Heart right ventricle (tissue), 16 donors: Measurements from ENCODE around the gene CROCC2. TPM values are rescaled to one million over a fixed set of nuclear protein-coding genes. Genes with fewer than 3 reads are reported as not detected.

Experiments
- ATAC-seq, 8 donors: fragments of 200-7000 bp; cut with Tn5 transposase; one replicate each; pipeline ENCODE4 v1.9.1; 2020; ENCODE audit warnings: mild to moderate bottlenecking in 8 of 8, moderate library complexity in 8 of 8, moderate number of reproducible peaks in 1 of 8
- DNase-seq, 2 donors: peaks; one replicate each; pipeline ENCODE4 v3.0.0-alpha.2; 2020
- H3K27ac ChIP-seq, 10 donors: fragments of 200-600 bp; sonication (generic) in 2 of 10; one replicate each; pipeline versions ENCODE4 v1.5.0 to v1.8.0; 2020 to 2022; ENCODE audit warnings: mild to moderate bottlenecking in 3 of 10
- H3K27me3 ChIP-seq, 7 donors: fragments of 200-600 bp; one replicate each; pipeline ENCODE4 v1.8.0; 2021 to 2022; ENCODE audit warnings: mild to moderate bottlenecking in 2 of 7
- H3K36me3 ChIP-seq, 9 donors: fragments of 200-600 bp; sonication (generic) in 1 of 9; one replicate each; pipeline versions ENCODE4 v1.5.0 to v1.8.0; 2020 to 2022; ENCODE audit warnings: mild to moderate bottlenecking in 2 of 9
- H3K4me1 ChIP-seq, 9 donors: fragments of 200-600 bp; sonication (generic) in 1 of 9; one replicate each; pipeline versions ENCODE4 v1.5.0 to v1.8.0; 2020 to 2022; ENCODE audit warnings: mild to moderate bottlenecking in 4 of 9
- H3K4me3 ChIP-seq, 10 donors: fragments of 200-600 bp; sonication (generic) in 2 of 10; one replicate each; pipeline versions ENCODE4 v1.5.0 to v1.8.0; 2020 to 2022; ENCODE audit warnings: mild to moderate bottlenecking in 7 of 10, moderate library complexity in 2 of 10
- H3K9me3 ChIP-seq, 11 donors: fragments of 200-600 bp in 10 of 11; sonication (generic) in 2 of 11; one replicate each; pipeline versions ENCODE4 v1.5.0 to v1.8.0; 2013 to 2022; ENCODE audit warnings: mild to moderate bottlenecking in 2 of 11, control low read depth in 1 of 11, moderate library complexity in 1 of 11
- WGBS, 2 donors: extraction: QIAGEN DNeasy Blood & Tissue Kit; methylation state at CpG; one replicate each; pipeline ENCODE4 v1.1.7; 2013; ENCODE audit warnings: inconsistent platforms in 1 of 2; 5-methylcytosine and 5-hydroxymethylcytosine counted together
- intact Hi-C, 10 donors: fragments of 100-400 bp; cut with DNase I; formaldehyde crosslinking; loops; one replicate each; pipeline versions ENCODE4 v1.11.1 to v1.14.2; 2022
- polyA plus RNA-seq, 2 donors: library from polyadenylated mRNA; stranded (reverse); fragments of 200-250 nt; gene quantifications; one replicate each; pipeline ENCODE4 v1.2.3, GENCODE V29; 2013
- total RNA-seq, 10 donors: library from RNA; stranded (reverse); fragmentation: NEBNext Ultra II Directional in 3 of 10; extraction: Animal tissue kit (Norgen Biotek cat#: 25700) in 3 of 10; gene quantifications; one replicate each; pipeline versions ENCODE4 v1.2.1 to v1.2.4, GENCODE V29; 2021 to 2023
- TF ChIP-seq, protein P1 (sequence below), 9 donors: fragments of 200-600 bp; sonication (generic) in 2 of 9; IDR thresholded peaks; one replicate each; pipeline versions ENCODE4 v1.5.0 to v1.8.0; 2021 to 2022; ENCODE audit warnings: antibody characterized with exemption in 9 of 9, mild to moderate bottlenecking in 5 of 9, moderate library complexity in 1 of 9
- donor health status: Arrhythmogenic right ventricular cardiomyopathy.
- donor health status: ischemic (EF 13 %, LVEDD 7.1; RV severe dilation, severe dysfunction).
- donor health status: healthy with polysubstance abuse.
- donor health status: DM: no; HTN: yes; CAD: no.
- donor health status: DM: no; HTN: no; CAD: no.
- donor health status: ischemic (EF 25% LVEDD 6.9; RV normal size, moderate dysfunction).
- donor health status: ischemic (EF 25% LVEDD 5.7; RV mildly dilated, moderate dysfunction).
- donor health status: healthy.
- donor health status: DM: yes; HTN: yes; CAD: no.
- donor health status: Ischemic cardiomyopathy.
- donor health status: ischemic (EF 35%, LVEDD 5.7; RV mildly dilated, moderate dysfunction).
- donor health status: nonischemic (EF 11% LVEDD 7.7; RV severe dilation, severe dysfunction).
- donor health status: DM: yes; HTN: yes; CAD: no.
- donor health status: PGD.
- donor health status: ischemic (EF 29% LVEDD 5.4; RV normal size, mild dysfunction).
- donor health status: nonischemic (EF 23%, LVEDD 6.1; RV moderate dilation, normal function).

CROCC2 gene
- total and polyA plus RNA-seq, 12 donors, result 0.06 TPM; not detected in 11

DNA sequence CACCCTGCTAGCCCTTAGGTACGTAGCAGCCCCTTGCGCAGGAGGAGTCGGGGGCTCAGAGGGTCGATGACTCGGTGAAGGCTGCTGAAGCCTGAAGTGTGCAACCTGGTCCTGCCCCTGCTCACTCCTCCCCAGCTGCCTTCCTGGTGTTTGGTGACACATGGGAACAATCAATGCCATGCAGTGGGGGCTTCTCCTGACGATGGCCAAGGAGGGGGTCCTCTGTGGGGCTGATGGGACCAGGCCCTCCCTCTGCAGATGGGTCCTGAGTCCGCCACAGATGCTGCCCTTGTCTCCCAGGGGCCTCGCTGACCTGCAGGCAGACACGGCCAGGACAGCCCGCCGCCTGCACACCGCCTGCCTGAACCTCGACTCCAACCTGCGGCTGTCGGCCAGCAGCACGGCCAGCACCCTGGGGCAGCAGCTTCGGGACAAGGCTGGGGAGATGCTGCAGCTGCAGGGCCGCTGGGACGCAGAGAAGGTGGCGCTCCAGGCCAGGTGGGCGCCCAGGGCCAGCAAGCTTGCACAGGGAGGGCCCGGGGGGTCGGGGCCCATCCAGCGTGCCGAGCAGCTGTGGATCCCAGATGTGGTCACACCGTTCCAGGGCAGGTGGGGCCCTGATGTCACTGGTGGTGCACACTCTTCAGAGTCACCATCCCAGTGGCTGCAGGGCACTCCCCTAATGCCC, 24.6 kb downstream of the CROCC2 start:
- WGBS, 2 donors, result 85 to 87% methylated on average over 25 to 26 of the region's 26 CpGs
- DNase-seq (no peak), ATAC-seq (no peak)

DNA sequence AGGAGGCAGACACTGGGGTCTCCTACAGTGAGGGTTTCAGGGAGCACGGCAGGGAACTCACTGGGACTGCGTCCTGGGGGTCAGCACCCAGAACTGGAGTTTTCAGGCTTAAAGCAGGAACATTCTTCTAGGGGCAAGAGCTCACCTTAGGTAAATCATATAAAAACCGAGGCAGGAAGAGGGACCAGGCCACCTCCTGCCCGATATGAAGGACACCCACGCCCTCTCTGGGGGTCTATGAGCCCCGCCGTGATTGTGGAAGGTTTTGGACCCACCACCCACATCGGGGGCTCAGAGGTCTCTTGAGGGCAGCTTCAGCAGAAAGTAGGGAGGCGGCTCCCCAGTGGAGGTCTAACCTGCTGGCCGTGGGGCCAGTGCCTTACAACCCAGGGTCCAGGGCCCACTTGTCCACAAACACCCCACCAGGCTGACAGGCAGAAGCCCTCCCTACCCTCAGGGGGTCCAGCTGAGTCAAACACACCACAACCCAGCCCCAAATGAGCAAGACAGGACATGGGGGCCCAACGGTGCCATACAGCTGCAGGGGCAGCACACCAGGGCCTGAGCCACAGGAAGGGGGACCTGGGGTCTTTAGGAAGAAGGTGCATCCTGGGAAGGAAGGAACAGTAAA, 25.3 kb downstream of the CROCC2 start:
- DNase-seq (no peak), ATAC-seq (no peak)
- no peaks in the 10 kb centered on the region for H3K36me3 ChIP-seq
- H3K9me3 ChIP-seq, result peaks cover 0 to 20% (median 0%) of the 10 kb centered on the region in 11 donors
- WGBS, 2 donors, result 82 to 84% methylated on average over 11 of the region's 11 CpGs
- H3K27ac ChIP-seq, result no peak overlapping the region
- no peak overlapping the region for H3K4me3 ChIP-seq
- peaks cover 0 to 4% (median 0%) of the 10 kb centered on the region in 9 donors for H3K4me1 ChIP-seq
- H3K27me3 ChIP-seq, result peaks cover 0 to 13% (median 0%) of the 10 kb centered on the region in 7 donors
- intact Hi-C loops, result no loop called here
- TF ChIP-seq, protein P1, sequence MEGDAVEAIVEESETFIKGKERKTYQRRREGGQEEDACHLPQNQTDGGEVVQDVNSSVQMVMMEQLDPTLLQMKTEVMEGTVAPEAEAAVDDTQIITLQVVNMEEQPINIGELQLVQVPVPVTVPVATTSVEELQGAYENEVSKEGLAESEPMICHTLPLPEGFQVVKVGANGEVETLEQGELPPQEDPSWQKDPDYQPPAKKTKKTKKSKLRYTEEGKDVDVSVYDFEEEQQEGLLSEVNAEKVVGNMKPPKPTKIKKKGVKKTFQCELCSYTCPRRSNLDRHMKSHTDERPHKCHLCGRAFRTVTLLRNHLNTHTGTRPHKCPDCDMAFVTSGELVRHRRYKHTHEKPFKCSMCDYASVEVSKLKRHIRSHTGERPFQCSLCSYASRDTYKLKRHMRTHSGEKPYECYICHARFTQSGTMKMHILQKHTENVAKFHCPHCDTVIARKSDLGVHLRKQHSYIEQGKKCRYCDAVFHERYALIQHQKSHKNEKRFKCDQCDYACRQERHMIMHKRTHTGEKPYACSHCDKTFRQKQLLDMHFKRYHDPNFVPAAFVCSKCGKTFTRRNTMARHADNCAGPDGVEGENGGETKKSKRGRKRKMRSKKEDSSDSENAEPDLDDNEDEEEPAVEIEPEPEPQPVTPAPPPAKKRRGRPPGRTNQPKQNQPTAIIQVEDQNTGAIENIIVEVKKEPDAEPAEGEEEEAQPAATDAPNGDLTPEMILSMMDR (IDR thresholded peaks at IDR 0.05), result no peak

More for the DNA sequence above, 24.6 kb downstream of the CROCC2 start:
- H3K27ac ChIP-seq, result no peak overlapping the region
- H3K4me1 ChIP-seq, result peaks cover 0 to 6% (median 0%) of the 10 kb centered on the region in 9 donors
- TF ChIP-seq, protein P1 (IDR thresholded peaks at IDR 0.05), result no peak
- peaks cover 0 to 13% (median 0%) of the 10 kb centered on the region in 7 donors for H3K27me3 ChIP-seq
- H3K9me3 ChIP-seq, result peaks cover 0 to 19% (median 0%) of the 10 kb centered on the region in 11 donors
- H3K4me3 ChIP-seq, result no peak overlapping the region
- intact Hi-C loops, result no loop called here
- no peaks in the 10 kb centered on the region for H3K36me3 ChIP-seq

DNA sequence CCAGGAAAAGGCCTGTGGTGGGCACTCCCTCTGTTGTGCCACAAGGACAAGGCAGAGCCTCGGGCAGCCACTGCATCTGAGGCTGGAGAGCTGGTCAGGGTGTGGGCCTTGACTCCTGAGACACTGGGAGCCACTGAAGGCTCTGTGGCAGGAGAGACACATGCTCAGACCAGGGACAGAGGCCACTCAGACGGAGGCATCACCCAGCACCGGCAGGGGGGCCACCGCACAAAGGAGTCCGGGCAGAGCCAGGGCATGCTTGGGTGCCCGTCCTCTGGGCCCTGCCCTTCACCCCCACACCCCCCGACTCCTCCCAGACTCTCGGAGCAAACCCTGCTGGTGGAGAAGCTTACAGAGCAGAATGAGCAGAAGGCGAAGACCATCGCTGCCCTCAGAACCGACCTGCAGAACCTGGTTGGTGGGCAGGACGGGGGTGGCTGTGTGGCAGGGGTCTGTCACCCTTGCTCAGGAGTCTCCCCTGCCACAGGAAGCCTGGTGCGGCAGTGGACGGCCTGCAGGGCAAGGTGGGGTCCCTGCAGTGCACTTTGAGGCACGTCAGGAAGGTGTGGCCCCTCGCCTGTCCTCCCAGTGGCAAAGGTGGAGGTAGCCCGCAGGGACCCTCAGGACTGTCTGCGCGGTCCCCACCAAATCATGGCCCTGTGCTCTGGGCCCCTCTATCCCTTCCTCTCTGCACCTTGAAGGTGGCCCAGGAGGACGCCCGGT, 26.0 kb downstream of the CROCC2 start:
- intact Hi-C loops, result no loop called here
- Histone ChIP-seq H3K4me1 (no peaks in the 10 kb centered on the region), H3K27ac (no peak overlapping the region), H3K4me3 (no peak overlapping the region), H3K36me3 (no peaks in the 10 kb centered on the region), H3K9me3 (peaks cover 0 to 23% (median 5%) of the 10 kb centered on the region in 11 donors), H3K27me3 (peaks cover 0 to 13% (median 0%) of the 10 kb centered on the region in 7 donors)
- ATAC-seq (no peak), DNase-seq (no peak)
- TF ChIP-seq, protein P1 (IDR thresholded peaks at IDR 0.05), result no peak
- WGBS, 2 donors, result 87 to 89% methylated on average over 21 of the region's 21 CpGs

DNA sequence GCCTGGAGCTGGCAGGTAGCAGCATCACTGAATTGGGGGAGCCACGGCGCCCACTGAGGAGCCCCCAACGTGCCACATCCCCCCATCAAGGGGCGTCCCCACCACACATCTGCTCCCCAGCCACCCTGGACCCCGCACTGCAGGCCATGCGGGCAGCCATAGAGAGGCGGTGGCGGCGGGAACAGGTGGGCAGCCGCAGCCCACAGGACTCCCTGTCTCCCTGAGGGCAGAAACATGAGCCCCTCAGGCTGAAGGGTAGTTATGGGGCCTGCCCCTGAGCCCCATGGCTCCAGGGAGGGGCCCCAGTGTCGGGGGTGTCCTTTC, 26.6 kb downstream of the CROCC2 start:
- peaks cover 0 to 13% (median 0%) of the 10 kb centered on the region in 7 donors for H3K27me3 ChIP-seq
- H3K4me1 ChIP-seq, result no peaks in the 10 kb centered on the region
- H3K36me3 ChIP-seq, result no peaks in the 10 kb centered on the region
- ATAC-seq, result no peak
- H3K4me3 ChIP-seq, result no peak overlapping the region
- no peak for DNase-seq
- TF ChIP-seq, protein P1 (IDR thresholded peaks at IDR 0.05), result no peak
- WGBS, 2 donors, result 88% methylated on average over 11 of the region's 11 CpGs
- intact Hi-C loops, result no loop called here
- H3K27ac ChIP-seq, result no peak overlapping the region
- peaks cover 0 to 22% (median 6%) of the 10 kb centered on the region in 11 donors for H3K9me3 ChIP-seq
